Measurements from ENCODE around the gene LYL1.
"Not testable (repeated sequence)": the region's sequence is repeated elsewhere in the genome, so short reads cannot be mapped to it uniquely, and the experiment has no call there.

Gene LYL1

DNA sequence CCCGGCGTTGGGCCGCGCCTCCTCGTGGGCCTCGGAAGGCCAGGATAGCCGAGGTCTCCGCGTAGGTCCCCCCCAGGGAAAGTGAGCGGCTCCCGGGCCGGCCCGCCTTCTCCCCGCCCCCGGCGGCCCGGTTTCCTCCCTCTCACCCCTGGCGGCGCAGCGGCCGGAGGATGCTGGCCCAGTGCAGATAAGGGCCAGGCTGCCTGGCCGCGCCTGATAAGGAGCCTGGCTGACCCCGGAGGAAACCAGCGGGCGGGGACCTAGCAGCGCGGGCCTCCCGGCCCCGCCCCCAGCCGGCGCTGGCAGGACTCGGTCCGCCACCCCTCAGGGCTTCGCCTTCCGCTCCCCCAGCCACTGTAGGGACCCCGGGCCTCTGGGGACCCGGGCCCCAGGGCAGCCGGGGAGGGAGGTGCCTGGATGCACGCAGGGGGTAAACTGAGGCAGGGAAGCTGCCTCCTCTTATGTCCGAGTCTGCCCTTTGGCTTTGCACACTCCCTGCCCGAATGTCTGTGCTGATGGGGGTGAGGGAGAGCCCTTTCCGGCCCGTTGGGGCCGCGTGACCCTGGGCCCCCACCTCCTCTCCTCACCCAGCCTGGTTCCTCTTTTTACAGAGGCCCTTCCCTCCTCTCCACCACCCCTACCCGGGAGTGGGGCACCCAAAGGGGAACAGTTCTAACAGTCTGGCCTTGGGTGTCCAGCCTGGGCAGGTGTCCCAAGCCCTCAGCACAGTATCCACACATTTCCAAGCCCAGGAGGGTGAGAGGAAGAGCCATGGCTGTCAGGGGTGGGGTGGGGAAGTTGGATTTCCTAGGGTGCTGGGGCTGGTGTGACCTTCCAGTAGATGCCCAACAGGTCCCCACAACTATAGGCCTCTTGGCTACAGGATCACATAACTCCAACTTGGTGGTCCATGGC is at the start of gene LYL1:
LYL1 (minus strand) TSS at position 193 of the 915 bp plus-strand sequence. CDS start 1,687 bp downstream, outside the sequence.
- DNase-seq, result peak; percentile 81

DNA sequence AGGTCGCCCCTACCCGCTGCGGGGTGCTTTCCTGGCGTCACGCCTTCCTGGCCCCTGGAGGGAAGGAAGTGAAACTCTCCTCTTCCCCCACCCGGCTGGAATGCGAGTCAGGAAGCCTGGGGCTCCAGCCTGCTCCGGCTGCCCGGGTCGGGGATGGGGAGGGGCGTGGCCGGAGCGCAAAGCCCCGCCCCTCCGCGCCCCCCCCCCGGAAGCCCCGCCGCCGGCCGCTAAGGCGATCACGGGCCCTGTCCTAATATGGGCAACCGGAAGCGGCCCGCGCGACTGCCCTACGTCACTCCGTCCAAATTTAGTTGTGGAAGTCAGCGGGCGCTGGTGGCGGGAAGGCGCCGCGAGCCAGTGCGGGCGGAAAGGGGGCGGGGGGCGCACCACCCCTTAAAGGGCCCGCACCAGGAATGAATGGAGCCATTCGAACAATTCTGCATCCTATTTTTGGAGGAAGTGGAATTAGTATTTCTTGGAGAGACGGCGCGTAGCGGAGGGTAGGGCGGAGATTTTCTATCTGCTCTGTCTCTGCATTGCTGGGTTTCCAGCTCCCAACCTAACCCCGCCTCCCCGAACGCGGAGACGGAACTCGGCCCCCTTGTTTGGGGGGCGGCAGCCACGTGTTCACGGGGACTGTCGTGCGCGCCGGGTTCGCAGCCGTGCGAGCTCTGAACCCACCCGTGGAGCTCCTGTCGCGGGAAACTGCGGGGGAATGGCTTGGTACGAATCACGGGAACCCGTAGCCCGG is 49.1 kb upstream of the LYL1 start:
- DNase-seq, result peak; percentile 97

DNA sequence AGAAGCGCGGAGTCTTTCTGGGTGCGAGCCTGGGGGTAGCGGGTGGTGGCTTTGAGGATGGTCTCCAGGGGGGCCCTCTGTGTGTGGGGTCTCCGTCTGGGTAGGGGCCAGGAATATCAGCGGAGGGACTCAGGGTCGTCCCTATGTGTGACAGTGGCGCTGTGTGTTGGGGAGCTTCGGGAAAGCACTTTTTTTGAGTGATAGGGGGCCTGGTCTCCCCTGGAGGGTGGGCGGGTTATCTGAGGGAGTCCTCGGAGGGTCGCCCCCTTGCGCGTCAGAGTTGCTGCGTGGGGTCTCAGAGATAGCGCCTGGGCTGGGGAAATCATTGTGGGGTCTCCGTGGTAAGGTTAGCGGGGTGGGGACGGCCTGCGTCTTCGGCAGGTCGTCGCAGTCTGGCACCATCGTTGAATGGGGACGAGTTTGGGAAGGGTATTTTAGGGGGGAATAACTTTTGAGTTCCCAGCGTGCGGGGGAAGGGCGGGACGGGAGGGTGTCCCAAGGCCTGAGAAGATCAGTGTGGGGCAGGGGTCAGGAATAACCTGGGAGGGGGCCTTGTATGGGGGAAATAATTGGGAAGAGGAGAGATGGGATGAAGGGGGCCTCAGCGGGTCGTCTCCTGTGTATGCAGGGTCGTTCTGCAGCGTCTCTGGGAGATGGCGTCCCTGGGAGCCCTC is 48.4 kb upstream of the LYL1 start:
- peak; percentile 27 for DNase-seq

GRCh38 chr19:13150187-13150930 is 47.7 kb upstream of the LYL1 start, which contains the start of the genes IER2 and STX10:
TSS of gene IER2 (plus strand) at chr19:13150411. CDS start at chr19:13153187, 2,776 bp downstream.
TSS of gene STX10 (minus strand) at chr19:13150375. CDS start at chr19:13150173, 202 bp downstream.
- peak; percentile 95 for DNase-seq

GRCh38 chr19:13149628-13150186 is 47.0 kb upstream of the LYL1 start:
- no peak for DNase-seq

DNA sequence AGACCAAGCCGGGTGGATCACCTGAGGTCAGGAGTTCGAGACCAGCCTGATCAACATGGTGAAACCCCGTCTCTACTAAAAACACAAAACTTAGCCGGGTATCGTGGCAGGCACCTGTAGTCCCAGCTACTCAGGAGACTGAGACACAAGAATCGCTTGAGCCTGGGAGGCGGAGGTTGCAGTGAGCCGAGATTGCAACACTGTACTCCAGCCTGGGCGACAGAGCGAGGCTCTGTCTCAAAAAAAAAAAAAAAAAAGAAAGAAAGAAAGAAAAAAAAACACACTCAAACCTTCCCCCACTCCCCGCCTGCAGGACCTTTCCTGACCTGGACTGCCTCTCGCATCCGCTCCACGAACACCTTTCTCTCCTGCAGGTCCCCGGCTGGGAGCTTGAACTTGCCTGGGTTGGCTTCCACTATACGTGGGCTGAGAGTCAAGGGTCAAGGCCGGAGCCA is 46.5 kb upstream of the LYL1 start:
- not testable (repeated sequence) for DNase-seq

DNA sequence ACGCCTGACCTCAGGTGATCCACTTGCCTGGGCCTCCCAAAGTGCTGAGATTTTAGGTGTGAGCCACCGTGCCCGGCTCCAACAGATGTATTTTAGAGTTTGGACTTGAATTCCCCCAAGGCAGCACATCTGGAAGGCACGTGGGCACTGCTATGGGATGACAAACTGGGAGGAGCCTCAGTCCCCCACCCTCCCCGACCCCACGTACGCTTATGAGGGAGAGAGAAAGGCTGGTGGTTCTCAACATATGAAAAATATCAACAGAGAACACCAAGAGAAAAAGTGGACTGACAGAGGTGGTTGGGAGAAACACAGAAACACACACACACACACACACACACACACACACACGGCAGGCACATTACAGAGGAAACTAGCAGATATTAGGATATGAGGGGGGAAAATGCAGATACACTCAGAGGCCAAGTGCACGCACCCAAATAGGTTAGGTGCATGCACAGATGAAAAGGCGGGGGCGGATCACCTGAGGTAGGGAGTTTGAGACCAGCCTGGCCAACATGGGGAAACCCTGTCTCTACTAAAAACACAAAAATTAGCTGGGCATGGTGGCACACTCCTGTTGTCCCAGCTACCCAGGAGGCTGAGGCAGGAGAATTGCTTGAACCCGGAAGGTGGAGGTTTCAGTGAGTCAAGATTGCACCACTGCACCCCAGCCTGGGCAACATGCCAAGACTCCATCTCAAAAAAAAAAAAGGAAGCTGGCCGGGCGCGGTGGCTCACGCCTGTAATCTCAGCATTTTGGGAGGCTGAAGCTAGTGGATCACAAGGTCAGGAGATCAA is 44.3 kb upstream of the LYL1 start:
- peak; percentile 49 for DNase-seq

- DNase-seq, result no peak
Measured at GRCh38 chr19:13139633-13140311, 37.1 kb upstream of the LYL1 start.

DNA sequence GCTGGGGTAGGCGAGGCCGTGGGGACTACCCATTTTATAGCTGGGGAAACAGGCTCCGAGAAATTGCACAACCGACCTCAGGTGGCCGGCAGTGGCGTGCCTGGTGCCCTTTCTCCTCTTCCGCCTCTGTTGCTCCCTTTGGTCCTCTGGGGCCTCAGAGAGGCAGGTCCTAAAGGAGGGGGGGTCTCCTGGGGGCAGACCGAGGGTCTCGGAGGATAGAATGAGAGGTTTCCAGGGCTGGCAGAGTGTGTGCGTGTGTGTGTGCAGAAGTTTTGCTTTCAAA is 36.2 kb upstream of the LYL1 start:
- no peak for DNase-seq

DNA sequence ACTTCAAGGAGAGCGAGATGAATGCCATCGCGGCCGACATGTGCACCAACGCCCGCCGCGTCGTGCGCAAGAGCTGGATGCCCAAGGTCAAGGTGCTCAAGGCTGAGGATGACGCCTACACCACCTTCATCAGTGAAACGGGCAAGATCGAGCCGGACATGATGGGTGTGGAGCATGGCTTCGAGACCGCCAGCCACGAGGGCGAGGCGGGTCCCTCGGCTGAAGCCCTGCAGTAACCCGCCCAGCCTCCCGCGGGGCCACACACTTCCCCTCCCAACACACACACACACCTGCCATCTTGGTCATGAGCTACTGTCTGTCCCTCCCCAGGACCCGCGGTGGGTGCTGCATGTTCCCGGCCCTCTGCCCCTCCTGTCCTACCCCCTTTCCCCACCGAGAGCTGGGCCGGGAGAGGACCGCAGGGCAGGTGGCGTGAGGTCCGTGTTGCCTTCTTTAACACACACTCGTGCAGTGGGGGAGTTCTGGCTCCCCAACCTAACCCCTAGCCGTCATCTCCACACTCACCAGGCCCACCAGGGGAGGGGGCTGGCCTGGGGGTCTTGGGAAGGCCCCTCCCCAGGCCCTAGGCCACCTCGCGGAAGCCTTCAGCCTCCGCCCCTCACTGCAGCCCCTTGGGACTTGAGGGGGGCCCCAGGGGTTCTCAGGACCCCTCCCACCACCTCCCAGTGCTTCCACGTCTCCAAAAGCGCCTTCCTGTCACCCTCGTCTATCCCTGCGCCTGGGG is 35.7 kb upstream of the LYL1 start:
- DNase-seq, result no peak

GRCh38 chr19:13137290-13137794 is 34.7 kb upstream of the LYL1 start:
- no peak for DNase-seq

GRCh38 chr19:13135068-13136062 is 32.7 kb upstream of the LYL1 start:
- no peak for DNase-seq

DNA sequence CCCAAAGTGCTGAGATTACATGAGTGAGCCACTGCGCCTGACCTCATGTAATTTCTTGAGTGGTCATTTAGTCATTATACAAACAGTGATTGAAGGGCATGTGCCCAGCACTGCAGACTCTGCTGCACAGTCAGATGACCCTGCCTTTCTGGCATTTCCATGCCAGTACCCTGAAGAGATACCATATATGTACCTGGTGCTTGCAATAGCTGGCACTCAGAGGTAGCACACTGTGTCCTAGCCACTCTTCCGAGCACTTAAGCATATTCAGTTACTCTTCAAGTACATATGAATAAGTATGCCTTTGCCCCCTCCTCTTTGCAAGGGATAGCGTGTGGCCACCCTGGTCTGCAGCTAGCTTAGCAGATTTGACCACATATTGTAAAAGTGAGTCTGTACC is 32.0 kb upstream of the LYL1 start:
- no peak for DNase-seq

DNA sequence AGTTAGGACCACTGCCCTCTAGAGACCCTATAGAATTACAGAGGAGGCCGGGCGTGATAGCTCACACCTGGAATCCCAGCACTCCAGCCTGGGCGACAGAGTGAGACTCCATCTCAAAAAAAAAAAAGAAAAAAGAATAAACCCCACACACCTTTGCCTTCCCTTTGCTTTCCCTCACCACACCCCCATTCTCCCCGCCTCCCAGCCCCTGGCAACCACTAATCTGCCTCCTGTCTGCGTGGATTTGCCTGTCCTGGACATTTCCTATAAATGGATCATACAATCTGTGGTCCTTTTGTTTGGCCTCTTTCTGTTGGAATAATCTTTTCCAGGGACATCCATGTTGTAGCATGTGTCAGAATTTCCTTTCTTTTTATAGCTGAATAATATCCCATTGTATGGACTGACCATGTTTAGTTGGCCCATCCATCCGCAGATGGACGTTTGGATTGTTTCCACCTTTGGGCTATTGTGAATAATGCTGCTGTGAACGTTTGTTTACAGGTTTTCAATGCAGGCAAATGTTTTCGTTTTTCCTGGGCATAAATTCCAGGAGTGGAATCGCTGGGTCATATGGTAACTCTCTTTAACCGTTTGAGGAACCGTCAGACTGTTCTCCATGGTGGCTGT is 30.7 kb upstream of the LYL1 start:
- DNase-seq, result no peak

GRCh38 chr19:13132471-13133180 is 30.0 kb upstream of the LYL1 start:
- no peak for DNase-seq

- no peak for DNase-seq
Measured at GRCh38 chr19:13130886-13131490, 28.3 kb upstream of the LYL1 start.

DNA sequence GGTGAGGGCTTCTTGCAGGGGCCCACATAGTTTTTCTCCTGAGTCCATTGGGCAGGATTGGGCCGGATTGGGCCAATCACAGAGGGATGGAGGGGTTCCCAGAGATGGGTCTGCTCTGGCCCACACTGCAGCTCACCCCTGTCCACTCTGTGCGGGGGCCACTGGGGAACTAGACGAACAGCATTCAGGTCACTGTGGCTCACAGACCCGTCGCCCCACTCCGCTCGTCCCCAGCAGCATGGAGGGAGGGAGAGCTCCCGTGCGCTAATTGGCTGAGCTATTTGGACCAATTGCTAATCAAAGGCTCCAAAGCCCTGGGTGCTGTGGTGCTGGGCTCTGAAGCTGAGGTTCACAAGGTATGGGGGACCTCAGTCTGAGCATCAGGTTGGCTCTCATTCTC is 26.7 kb upstream of the LYL1 start:
- DNase-seq, result no peak
